Measurements from ENCODE around the gene KCNB1. TPM values are rescaled to one million over a fixed set of nuclear protein-coding genes. Genes with fewer than 3 reads are reported as not detected.

KCNB1 gene
- total and polyA plus RNA-seq, 2 donors (not counting 1 experiment from before 2014, with no cell fraction given) = 0.12 TPM; not detected in 1

GRCh38 chr20:49464556-49464955, 17.9 kb downstream of the KCNB1 start:
- Mint-ChIP-seq H3K4me3 (no peak overlapping the region), H3K9me3 (ENCODE audit: insufficient read depth) (no peaks in the 10 kb centered on the region), H3K27me3 (peaks cover 40% of the 10 kb centered on the region), H3K4me1 (no peaks in the 10 kb centered on the region), H3K27ac (no peak overlapping the region)
- no peak for DNase-seq
- no peaks in the 10 kb centered on the region for H3K4me1 ChIP-seq (ENCODE audit: control insufficient read depth in 2 of 2, insufficient read depth in 2 of 2, low read length in 2 of 2)
- ChIA-PET CTCF (no interaction called here), POLR2A (no interaction called here)
- peaks cover 0 to 13% (median 2%) of the 10 kb centered on the region in 4 experiments for H3K27me3 ChIP-seq (replicated peaks in 1 of 4; ENCODE audit: control extremely low read depth in 1 of 4, control insufficient read depth in 3 of 4, insufficient read depth in 4 of 4, low read length in 3 of 4)
- no peak overlapping the region for H3K4me2 ChIP-seq (replicated peaks; ENCODE audit: low read depth, low read length, poor library complexity, severe bottlenecking)
- no peaks in the 10 kb centered on the region for H3K9me3 ChIP-seq (ENCODE audit: control extremely low read depth in 1 of 3, control insufficient read depth in 2 of 3, insufficient read depth in 1 of 3, low read length in 2 of 3)
- no peaks in the 10 kb centered on the region for H4K20me1 ChIP-seq (ENCODE audit: control insufficient read depth, insufficient read depth, low read length, poor library complexity, severe bottlenecking)
- H3K36me3 ChIP-seq (replicated peaks in 1 of 2; ENCODE audit: control extremely low read depth in 1 of 2, control insufficient read depth in 1 of 2, extremely low read depth in 1 of 2, insufficient read depth in 2 of 2, low read length in 1 of 2) = no peaks in the 10 kb centered on the region
- no peak overlapping the region for H3K4me3 ChIP-seq (ENCODE audit: control extremely low read depth in 1 of 5, extremely low read depth in 1 of 5, insufficient read depth in 1 of 5, low read depth in 2 of 5, low read length in 4 of 5)
- intact Hi-C loops (cut with micrococcal nuclease) = no loop called here
- no peak for TF ChIP-seq CTCF (IDR thresholded peaks at IDR 0.05)
- no peak for TF ChIP-seq EZH2 (IDR thresholded peaks at IDR 0.05; ENCODE audit: borderline replicate concordance, insufficient read depth, low read depth, low read length, poor library complexity, severe bottlenecking)
- WGBS (ENCODE audit: insufficient coverage) = 91% methylated on average over 7 of the region's 7 CpGs
- no peak overlapping the region for H3K27ac ChIP-seq (ENCODE audit: low read length in 2 of 2)
- H3K79me2 ChIP-seq (ENCODE audit: control insufficient read depth, insufficient read depth, low read length) = no peaks in the 10 kb centered on the region
- ATAC-seq (ENCODE audit: low read depth) = no peak
- no peak overlapping the region for H2AFZ ChIP-seq (ENCODE audit: insufficient read depth, low read depth, low read length, poor library complexity, severe bottlenecking)
- no peak overlapping the region for H3K9ac ChIP-seq (ENCODE audit: low read length)

GRCh38 chr20:49462626-49463025, 19.8 kb downstream of the KCNB1 start:
- no peaks in the 10 kb centered on the region for H3K4me1 ChIP-seq (ENCODE audit: control insufficient read depth in 2 of 2, insufficient read depth in 2 of 2, low read length in 2 of 2)
- Mint-ChIP-seq H3K27me3 (peaks cover 35% of the 10 kb centered on the region), H3K4me3 (no peak overlapping the region), H3K9me3 (ENCODE audit: insufficient read depth) (no peaks in the 10 kb centered on the region), H3K27ac (no peak overlapping the region), H3K4me1 (no peaks in the 10 kb centered on the region)
- POLR2A ChIA-PET = interaction anchor here (0.5 kb wide), 1 partner anchor 43 kb away, joined by 3 read pairs; no protein-coding TSS in a partner anchor
- H3K27me3 ChIP-seq (replicated peaks in 1 of 4; ENCODE audit: control extremely low read depth in 1 of 4, control insufficient read depth in 3 of 4, insufficient read depth in 4 of 4, low read length in 3 of 4) = peaks cover 0 to 9% (median 0%) of the 10 kb centered on the region in 4 experiments
- no peak overlapping the region for H3K27ac ChIP-seq (ENCODE audit: low read length in 2 of 2)
- no peak overlapping the region for H3K4me2 ChIP-seq (replicated peaks; ENCODE audit: low read depth, low read length, poor library complexity, severe bottlenecking)
- H3K79me2 ChIP-seq (ENCODE audit: control insufficient read depth, insufficient read depth, low read length) = no peaks in the 10 kb centered on the region
- H3K36me3 ChIP-seq (replicated peaks in 1 of 2; ENCODE audit: control extremely low read depth in 1 of 2, control insufficient read depth in 1 of 2, extremely low read depth in 1 of 2, insufficient read depth in 2 of 2, low read length in 1 of 2) = no peaks in the 10 kb centered on the region
- no peak for TF ChIP-seq EZH2 (IDR thresholded peaks at IDR 0.05; ENCODE audit: borderline replicate concordance, insufficient read depth, low read depth, low read length, poor library complexity, severe bottlenecking)
- no peak for TF ChIP-seq CTCF (IDR thresholded peaks at IDR 0.05)
- CTCF ChIA-PET = no interaction called here
- no peaks in the 10 kb centered on the region for H3K9me3 ChIP-seq (ENCODE audit: control extremely low read depth in 1 of 3, control insufficient read depth in 2 of 3, insufficient read depth in 1 of 3, low read length in 2 of 3)
- DNase-seq (no peak), ATAC-seq (ENCODE audit: low read depth) (no peak)
- no peak overlapping the region for H3K9ac ChIP-seq (ENCODE audit: low read length)
- intact Hi-C loops (cut with micrococcal nuclease) = no loop called here
- no peak overlapping the region for H3K4me3 ChIP-seq (ENCODE audit: control extremely low read depth in 1 of 5, extremely low read depth in 1 of 5, insufficient read depth in 1 of 5, low read depth in 2 of 5, low read length in 4 of 5)
- no peak overlapping the region for H2AFZ ChIP-seq (ENCODE audit: insufficient read depth, low read depth, low read length, poor library complexity, severe bottlenecking)
- no peaks in the 10 kb centered on the region for H4K20me1 ChIP-seq (ENCODE audit: control insufficient read depth, insufficient read depth, low read length, poor library complexity, severe bottlenecking)
- 83% methylated on average over 5 of the region's 6 CpGs for WGBS (ENCODE audit: insufficient coverage)

Data from B cell (primary cell).